HG03196 (cell line): ENCODE measurements around the gene PDCD11.
"Not testable (repeated sequence)": the region's sequence is repeated elsewhere in the genome, so short reads cannot be mapped to it uniquely, and the experiment has no call there.

Source experiments
- ATAC-seq: cut with Tn5 transposase; IDR thresholded peaks from one replicate; pipeline ENCODE4 v1.9.1; 2021; ENCODE audit not compliant: unreplicated experiment

Gene PDCD11

DNA sequence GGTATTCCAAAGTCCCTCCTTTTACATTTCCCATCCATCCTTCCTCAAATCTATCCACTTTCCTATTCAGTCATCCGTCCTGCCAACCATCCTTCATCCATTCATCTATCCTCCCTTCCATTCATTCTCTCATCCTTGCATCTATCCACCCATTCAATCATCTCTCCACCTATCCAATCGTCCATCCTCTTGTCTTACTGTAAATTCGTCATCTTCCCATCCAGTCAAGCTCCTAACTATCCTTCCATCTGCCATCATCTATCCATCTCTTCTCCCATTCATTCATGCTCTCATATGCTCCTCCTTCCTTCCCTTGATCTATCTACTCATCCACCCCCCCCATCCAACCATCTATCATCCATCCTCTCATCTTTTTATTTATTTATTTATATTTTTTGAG lies 77.7 kb downstream of the PDCD11 start:
- ATAC-seq, result no peak

DNA sequence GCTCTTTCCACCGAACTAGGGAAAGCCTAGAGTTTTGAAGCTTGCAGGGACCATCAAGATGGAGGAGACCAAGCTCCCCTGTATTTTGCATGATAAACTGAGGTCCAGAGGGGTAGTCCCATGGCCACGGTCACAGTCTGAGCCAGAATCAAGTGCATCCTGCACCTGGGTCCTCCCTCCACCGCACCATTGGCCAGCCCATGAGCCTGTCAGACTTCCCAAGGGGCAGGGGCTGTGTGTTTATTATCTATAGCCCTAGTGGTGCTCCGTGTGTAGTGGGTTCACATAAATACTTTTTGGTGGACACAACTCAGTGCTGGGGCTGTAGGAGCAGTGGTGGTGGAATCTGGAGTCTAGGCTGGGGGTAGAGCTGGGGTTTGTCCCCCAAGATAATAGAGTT lies 79.0 kb downstream of the PDCD11 start:
- ATAC-seq, result no peak

GRCh38 chr10:103476046-103476768 lies 79.8 kb downstream of the PDCD11 start:
- no peak for ATAC-seq

DNA sequence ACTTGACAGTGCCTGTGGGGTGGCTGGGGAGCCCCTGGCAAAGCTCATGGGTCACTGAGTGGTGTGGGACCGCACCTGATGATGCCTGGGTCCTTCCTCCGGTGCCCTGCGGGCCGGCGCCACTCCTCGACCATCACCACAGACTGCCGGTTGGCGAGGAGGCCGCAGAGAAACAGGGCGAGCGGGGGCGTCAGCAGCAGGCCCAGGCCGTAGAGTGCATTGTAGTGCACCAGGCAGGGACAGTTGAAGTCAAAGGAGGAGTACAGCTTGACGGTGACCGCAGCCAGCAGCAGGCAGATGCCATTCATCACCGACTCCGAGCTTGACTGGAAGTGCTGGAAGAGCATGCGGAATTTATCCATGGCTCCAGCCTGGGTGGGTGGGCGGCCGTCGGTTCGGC lies 82.2 kb downstream of the PDCD11 start:
- no peak for ATAC-seq

GRCh38 chr10:103479135-103479534 lies 82.7 kb downstream of the PDCD11 start, which contains the start of gene CALHM3:
Gene CALHM3, minus strand, starts transcription at chr10:103479240. Its CDS starts 208 bp downstream, at chr10:103479032.
- ATAC-seq, result no peak

GRCh38 chr10:103480521-103480920 lies 84.1 kb downstream of the PDCD11 start:
- no peak for ATAC-seq

DNA sequence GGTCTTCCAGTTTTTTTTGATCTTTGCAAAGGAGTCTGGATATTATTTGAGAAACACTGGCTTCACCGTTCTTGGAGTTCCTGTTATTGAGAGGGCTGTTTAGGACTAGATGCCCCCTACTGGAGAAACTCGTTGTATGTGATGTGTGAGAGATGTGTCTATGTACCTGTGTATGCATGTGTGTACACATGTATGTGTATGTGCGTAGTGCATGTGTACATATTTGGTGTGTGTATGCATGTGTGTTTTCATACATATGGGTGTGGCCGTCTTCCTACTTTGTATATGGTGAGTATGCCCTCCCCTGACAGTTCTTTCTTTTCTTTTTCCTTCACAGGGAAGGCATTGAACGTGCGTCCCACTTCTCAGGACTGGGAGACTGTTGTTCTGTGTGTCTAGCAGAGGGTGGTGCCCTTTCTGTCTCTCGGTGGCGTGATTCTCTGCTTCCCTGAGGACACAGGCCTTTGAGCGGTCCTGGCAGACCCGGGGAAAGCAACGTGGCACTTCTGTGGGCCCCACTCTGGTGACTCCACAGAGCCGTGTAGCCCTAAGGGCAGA lies 85.6 kb downstream of the PDCD11 start:
- peak; percentile 51 for ATAC-seq

- not testable (repeated sequence) for ATAC-seq
Observed at GRCh38 chr10:103486635-103487409, 90.4 kb downstream of the PDCD11 start.

- ATAC-seq, result no peak
Observed at GRCh38 chr10:103487410-103487708, 90.9 kb downstream of the PDCD11 start.

- no peak for ATAC-seq
Observed at GRCh38 chr10:103490986-103491314, 94.5 kb downstream of the PDCD11 start.

DNA sequence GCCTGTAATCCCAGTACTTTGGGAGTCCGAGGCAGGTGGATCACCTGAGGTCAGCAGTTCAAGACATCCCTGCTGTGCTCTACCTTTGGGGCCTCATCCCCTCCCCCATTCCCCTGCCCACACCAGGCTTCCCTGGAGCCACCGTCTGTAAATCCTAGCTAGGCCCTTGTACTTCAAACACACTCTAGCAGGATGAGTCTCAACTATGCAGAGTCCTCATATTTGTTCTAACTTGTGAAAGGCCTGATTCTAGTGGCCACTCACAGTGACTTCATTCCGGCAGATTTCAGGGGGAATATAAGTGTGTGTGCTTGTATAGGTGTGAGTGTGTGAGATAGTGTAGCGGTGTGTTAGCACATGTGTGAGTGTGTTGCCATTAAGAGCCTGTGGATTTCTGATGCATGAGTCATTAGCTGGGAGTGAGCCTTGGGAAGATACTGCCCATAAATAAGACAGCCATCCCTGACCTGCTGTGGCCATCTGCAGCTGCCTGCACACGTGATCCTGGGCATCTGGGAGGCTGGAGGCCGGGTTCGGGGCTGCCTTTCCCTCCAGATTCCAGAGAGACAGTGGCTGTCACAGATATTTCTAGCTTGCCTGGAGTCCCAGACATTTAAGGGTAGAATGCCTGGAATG lies 95.4 kb downstream of the PDCD11 start:
- ATAC-seq, result no peak

DNA sequence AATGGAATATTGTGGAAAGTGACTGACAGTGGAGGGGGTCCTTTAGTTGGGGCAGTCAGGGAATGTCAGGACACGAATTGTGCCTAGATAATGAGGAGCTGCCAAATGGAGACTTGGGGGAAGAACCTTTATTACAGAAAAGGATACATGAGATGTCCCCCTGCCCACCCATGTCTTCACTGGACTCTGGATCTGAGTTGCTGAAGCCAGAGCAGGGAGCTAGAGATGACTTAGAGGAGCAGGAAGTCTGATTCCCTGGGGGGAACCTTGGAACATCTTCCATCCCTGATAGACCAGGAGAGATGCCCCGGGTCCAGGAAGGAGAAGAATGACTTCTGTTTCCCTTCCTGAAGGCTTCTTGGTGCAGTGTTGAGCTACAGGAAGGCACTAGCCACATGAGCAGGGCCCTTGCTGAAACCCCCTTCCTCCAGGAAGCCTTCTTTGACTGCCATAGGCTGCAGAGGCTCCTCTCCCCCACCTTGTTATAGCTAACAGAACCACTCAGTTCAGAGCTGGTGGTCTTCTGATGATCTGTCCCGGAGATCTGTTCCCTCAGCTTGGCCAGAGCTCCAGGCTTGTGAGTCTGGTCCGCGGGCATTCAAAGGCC lies 96.3 kb downstream of the PDCD11 start:
- no peak for ATAC-seq

DNA sequence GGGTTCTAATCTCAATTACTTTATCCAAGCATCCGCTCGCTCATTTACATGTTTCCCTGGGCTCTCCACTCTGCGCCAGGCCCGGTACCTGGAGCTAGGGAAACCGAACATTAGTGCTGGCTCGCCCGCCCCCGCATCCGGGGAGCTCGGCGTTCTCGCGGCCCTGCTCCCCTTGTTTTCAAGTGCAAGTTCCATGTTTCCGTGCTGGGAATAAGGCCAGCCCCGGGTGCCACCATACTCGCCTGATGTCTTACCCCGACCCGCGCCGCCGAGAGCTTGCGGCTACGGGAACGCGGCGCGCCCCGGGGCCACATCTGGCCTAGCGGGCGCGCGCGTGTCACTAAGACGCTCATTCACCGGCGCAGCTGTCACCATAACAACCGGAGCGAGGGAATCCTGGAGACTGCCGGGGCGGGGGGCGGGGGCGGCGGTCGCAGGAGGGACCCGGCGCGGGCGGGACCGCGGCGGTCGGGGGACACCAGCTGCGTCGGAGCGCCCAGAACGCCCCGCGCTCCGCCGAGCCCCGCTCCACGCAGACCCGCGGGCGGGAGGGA lies 97.0 kb downstream of the PDCD11 start, which contains the start of gene NEURL1:
NEURL1 (plus strand) TSS at position 344 of the 554 bp plus-strand sequence. CDS start 683 bp downstream, outside the sequence.
- ATAC-seq, result no peak

DNA sequence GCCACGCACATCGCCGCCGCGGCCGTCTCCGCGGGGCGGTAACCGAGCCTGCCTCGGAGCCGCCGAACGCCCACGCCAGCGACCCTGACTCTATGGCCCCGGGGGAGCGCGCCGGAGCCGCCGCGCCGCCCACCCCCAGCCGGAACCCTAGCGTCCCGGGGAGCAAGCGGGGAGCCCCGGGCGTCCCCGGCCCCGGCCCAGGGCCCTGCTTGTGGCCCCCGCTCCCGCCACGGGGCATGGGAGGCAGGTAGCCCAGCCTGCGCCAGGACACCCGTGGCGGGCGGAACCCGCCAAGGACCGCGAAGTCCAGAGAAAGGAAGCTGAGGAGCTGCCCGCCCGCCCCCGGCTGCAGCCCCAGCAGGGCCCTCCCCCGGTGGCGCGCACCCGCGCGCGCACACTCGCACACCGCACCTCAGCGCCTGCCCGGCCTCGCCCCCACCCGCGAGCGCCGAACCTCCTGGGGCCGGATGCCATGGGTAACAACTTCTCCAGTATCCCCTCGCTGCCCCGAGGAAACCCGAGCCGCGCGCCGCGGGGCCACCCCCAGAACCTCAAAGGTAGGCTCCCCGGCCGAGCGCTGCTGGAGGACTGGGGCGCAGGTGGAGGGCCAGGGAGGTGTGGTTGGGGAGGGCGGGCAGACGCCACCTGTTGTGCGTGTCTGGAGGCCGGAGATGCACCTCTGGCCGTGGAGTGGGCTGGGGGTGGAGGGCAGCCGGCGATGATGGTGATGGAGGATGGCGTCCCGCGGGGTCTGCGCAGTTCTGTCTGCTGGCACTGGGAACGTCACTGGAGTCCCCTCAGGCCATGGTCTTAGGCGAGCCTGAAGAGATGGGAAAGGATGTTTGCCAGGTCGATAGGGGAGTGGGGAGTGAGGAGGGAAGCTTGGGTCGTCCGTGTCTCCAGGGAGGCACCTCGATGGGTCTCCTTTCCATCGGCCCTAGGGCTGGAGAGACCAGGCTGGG lies 97.8 kb downstream of the PDCD11 start:
- ATAC-seq, result no peak

DNA sequence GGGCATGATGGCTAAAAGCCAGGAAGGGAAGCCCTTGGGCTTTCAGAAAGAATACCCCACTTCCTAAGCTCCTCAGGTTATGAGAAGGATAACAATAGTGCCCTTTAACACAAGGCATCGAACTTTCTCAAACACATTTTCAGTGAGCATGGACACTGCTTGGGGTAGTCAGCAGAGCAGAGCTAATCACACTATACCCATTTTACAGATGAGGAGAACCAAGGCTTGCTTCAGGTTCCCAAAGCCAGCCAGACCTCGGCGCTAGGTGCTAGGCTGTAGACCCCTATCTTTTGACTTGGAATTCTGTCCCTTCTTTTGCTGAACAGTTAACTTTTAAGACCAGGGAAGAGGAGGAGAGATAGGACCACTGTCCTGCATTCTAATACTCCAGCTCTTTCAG lies 98.9 kb downstream of the PDCD11 start:
- ATAC-seq, result no peak
